ENCODE measurements around the gene GPHN.

DNA sequence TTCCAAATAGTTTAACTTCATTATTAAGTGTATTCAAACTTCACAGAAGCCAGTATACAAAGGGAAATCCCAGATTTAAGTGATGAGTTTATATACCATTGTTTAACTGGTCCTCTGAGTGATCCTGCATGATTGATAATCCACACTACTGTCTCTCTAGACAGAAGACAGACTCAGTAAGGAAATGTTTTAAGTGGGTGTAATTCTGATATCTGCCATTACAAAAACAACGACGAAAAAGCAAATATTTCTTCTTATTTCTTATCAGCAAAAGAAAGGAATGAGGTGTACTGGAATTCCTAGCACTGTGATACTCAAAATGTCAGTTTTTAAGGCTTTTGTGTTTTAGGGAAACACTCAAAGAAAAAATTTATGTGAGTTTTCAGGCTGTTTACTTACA is 127.5 kb downstream of the GPHN start:
- TF ChIP-seq CTCF (conservative IDR thresholded peaks at IDR 0.05; ENCODE audit: low read depth, low read length) (no peak), EZH2phosphoT487 (IDR thresholded peaks at IDR 0.05; ENCODE audit: borderline replicate concordance, low read length) (no peak)

All from PC-3 (cell line).